Right renal pelvis (tissue), 4 donors: ENCODE measurements around the gene PRSS50. TPM values are rescaled to one million over a fixed set of nuclear protein-coding genes. Genes with fewer than 3 reads are reported as not detected.

Experiments used
- polyA plus RNA-seq, 4 donors: library from polyadenylated mRNA; unstranded; fragments of 120-200 nt; gene quantifications; one replicate each; pipeline ENCODE4 v1.2.1, GENCODE V29; 2013; ENCODE audit not compliant: insufficient read length in 4 of 4

Gene PRSS50
- polyA plus RNA-seq, 4 donors = 1.8 to 3.2 (median 2.3) TPM

Other genes with a start within 250 kb of the PRSS50 start
- gene RTP3, start 219.9 kb downstream of the PRSS50 start, polyA plus RNA-seq = not detected
- 1 to 10 TPM; 1.9 to 3.1 (median 2.6) TPM for gene LRRC2, start 151.6 kb downstream of the PRSS50 start, polyA plus RNA-seq
- gene FAM240A, start 105.3 kb downstream of the PRSS50 start, polyA plus RNA-seq = under 1 TPM in 3 of 4 donors, not detected in 1; 0.08 to 0.26 (median 0.17) TPM
- 10 to 100 TPM in 3 of 4 donors, 1 to 10 TPM in 1; 9.0 to 16.5 (median 11.7) TPM for gene ALS2CL, start 24.2 kb downstream of the PRSS50 start, polyA plus RNA-seq
- 1 to 10 TPM; 1.1 to 1.3 (median 1.3) TPM for gene TMIE, start 16.5 kb downstream of the PRSS50 start, polyA plus RNA-seq
- 10 to 100 TPM; 21.8 to 29.0 (median 23.6) TPM for gene MYL3, start 145.6 kb upstream of the PRSS50 start, polyA plus RNA-seq
- 100 to 1,000 TPM; 157 to 260 (median 188) TPM for gene PTH1R, start 159.9 kb upstream of the PRSS50 start, polyA plus RNA-seq